Uterus (tissue), 4 donors: Measurements from ENCODE around the gene DCAF16. TPM values are rescaled to one million over a fixed set of nuclear protein-coding genes. Genes with fewer than 3 reads are reported as not detected.

Source experiments
- DNase-seq, 2 donors: peaks; one replicate each; pipeline ENCODE4 v3.0.0-alpha.2; 2019 to 2020
- H3K27ac ChIP-seq, 2 donors: fragments of 200-600 bp; sonication (generic); 1 replicate in 1 of 2; 2 replicates in 1 of 2; pipeline ENCODE4 v1.5.1; 2016 to 2018
- H3K27me3 ChIP-seq, 2 donors: fragments of 200-600 bp; sonication (generic); one replicate each; pipeline ENCODE4 v1.5.1; 2018 to 2019; ENCODE audit warnings: control low read depth in 1 of 2
- H3K36me3 ChIP-seq, 2 donors: fragments of 200-600 bp; sonication (generic); one replicate each; pipeline ENCODE4 v1.5.1; 2019; ENCODE audit warnings: control low read depth in 1 of 2
- H3K4me1 ChIP-seq, 2 donors: fragments of 200-600 bp; sonication (generic); one replicate each; pipeline ENCODE4 v1.5.1; 2018 to 2019; ENCODE audit warnings: control low read depth in 1 of 2
- H3K4me3 ChIP-seq, 2 donors: fragments of 200-600 bp; sonication (generic); 1 replicate in 1 of 2; 2 replicates in 1 of 2; pipeline ENCODE4 v1.5.1; 2018 to 2019; ENCODE audit warnings: mild to moderate bottlenecking in 1 of 2
- H3K9me3 ChIP-seq, 2 donors: fragments of 200-600 bp; sonication (generic); one replicate each; pipeline ENCODE4 v1.5.1; 2019; ENCODE audit warnings: control low read depth in 1 of 2
- POLR2A ChIP-seq, 2 donors: fragments of 450-650 bp; IDR thresholded peaks; one replicate each; pipeline ENCODE4 v1.6.1; 2016; ENCODE audit warnings: antibody characterized with exemption in 2 of 2, mild to moderate bottlenecking in 1 of 2, moderate library complexity in 1 of 2
- intact Hi-C: fragments of 100-400 bp; cut with DNase I; formaldehyde crosslinking; loops from one replicate; pipeline ENCODE4 v1.15.1; 2023; ENCODE audit warnings: low total_unique reads
- total RNA-seq, 4 donors: library from RNA; depleted of rRNA in 3 of 4; stranded (reverse); fragments of >200 nt in 3 of 4; gene quantifications; one replicate each; pipeline versions ENCODE4 v1.1.0 to v1.2.4, GENCODE V29; 2014 to 2023
- TF ChIP-seq, protein P1 (sequence below), 4 experiments: fragments of 200-600 bp in 2 of 4; fragments of 450-650 bp in 2 of 4; sonication (generic) in 2 of 4; IDR thresholded peaks; one replicate each; pipeline ENCODE4 v1.5.1; 2016 to 2019; ENCODE audit warnings: antibody characterized with exemption in 4 of 4, mild to moderate bottlenecking in 2 of 4, moderate library complexity in 1 of 4
- donor health status: DM: yes; HTN: yes; CAD: no.

DCAF16 gene
- total RNA-seq, 4 donors from 2014 or later, result 25.6 to 65.9 (median 55.2) TPM

DNA sequence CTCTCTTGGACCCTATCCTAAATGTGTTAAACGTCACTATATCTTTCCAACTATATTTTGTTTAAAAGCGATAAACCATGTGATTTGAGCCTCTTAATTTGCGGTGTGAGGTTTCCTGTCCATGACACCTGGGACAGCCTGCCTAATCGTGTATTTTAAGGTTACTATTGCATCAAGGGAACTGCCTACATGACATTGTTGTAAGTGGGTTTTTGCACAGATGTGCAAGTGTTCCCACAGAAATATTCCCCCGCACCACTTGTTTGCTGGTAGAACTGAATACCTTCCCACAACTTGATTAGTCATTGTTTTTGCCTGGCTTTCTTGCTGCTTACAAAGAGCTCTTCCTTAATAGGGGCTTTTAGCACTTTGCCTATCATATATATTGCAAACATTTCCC, 24.0 kb downstream of the DCAF16 start:
- peaks cover 0 to 1% of the 10 kb centered on the region in 2 donors for H3K4me1 ChIP-seq
- H3K27ac ChIP-seq, result no peak overlapping the region
- H3K36me3 ChIP-seq, result no peaks in the 10 kb centered on the region
- no peak for DNase-seq
- no peaks in the 10 kb centered on the region for H3K9me3 ChIP-seq
- intact Hi-C loops, result no loop called here
- no peak overlapping the region for H3K4me3 ChIP-seq
- TF ChIP-seq, protein P1, sequence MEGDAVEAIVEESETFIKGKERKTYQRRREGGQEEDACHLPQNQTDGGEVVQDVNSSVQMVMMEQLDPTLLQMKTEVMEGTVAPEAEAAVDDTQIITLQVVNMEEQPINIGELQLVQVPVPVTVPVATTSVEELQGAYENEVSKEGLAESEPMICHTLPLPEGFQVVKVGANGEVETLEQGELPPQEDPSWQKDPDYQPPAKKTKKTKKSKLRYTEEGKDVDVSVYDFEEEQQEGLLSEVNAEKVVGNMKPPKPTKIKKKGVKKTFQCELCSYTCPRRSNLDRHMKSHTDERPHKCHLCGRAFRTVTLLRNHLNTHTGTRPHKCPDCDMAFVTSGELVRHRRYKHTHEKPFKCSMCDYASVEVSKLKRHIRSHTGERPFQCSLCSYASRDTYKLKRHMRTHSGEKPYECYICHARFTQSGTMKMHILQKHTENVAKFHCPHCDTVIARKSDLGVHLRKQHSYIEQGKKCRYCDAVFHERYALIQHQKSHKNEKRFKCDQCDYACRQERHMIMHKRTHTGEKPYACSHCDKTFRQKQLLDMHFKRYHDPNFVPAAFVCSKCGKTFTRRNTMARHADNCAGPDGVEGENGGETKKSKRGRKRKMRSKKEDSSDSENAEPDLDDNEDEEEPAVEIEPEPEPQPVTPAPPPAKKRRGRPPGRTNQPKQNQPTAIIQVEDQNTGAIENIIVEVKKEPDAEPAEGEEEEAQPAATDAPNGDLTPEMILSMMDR (IDR thresholded peaks at IDR 0.05), result no peak
- no peak for TF ChIP-seq POLR2A (IDR thresholded peaks at IDR 0.05)
- no peaks in the 10 kb centered on the region for H3K27me3 ChIP-seq

DNA sequence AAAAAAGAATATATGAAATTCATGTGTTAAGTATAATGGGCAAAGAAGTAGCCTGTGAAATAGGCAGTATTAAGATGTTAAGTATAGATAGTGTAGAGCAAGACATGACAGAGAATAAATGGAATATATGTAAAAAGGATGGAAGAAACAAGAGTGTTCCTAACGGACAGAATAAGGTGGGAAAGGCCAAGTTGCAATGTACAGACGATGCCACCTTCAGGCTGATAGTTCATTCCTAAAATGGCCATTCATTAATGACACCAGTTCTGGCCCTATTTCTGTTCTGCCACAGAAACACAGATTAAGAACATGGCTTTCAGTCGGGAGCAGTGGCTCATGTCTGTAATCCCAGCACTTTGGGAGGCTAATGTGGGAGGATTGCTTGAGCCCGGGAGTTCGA, 24.7 kb downstream of the DCAF16 start:
- intact Hi-C loops, result no loop called here
- Histone ChIP-seq H3K36me3 (no peaks in the 10 kb centered on the region), H3K9me3 (no peaks in the 10 kb centered on the region), H3K4me1 (peaks cover 0 to 8% of the 10 kb centered on the region in 2 donors), H3K27me3 (peaks cover 0 to 5% of the 10 kb centered on the region in 2 donors), H3K27ac (no peak overlapping the region), H3K4me3 (no peak overlapping the region)
- no peak for DNase-seq
- no peak for TF ChIP-seq POLR2A (IDR thresholded peaks at IDR 0.05)

DNA sequence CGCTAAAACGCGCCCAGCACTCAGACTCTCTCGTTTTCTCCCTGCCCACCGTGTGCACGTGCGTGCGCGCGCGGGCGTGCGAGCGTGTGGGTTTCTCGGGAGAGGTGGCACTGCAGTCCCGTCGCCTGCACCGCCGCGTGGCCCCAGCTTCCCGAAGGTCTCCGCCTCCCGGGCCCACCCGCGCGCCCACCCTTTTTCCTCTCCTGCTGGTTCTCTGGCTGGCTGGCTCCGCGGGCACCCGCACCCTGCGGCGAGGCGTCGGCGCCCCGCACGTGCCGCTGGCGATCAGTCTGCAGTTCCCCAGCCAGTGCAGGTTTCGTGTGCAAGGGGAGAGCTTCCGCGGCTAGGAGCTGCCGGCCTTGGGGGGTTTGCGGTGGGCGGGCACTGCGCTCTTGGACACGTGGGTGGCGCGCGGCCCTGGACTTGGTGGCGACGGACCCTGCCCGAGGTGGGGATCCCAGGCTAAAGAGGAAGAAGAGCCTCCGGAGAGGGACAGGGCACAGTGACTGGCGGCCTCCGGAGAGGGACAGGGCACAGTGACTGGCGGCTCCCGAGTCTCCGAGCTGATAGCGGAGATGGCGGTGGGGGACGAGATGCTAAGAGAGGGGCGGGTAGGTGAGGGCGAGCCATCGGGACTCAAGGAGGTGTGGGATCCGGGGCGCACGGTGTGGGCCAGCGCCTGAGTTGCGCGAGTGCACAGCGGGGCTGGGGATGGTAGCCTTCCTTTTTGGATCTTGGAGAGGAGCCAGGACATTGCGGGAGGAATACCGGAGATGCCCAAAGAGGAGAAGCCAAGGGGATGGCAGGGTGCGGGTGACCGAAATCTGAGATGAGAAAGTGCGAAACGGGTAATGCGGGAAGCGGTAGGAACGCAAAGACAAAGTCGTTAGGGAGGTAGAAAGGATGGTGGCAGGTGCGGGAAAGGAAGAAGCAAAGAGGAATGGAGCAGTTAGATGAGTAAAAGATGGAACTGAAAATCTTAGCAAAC, 29.0 kb downstream of the DCAF16 start, which contains the start of gene FAM184B:
Gene FAM184B (minus strand): TSS at position 322 of the 988 bp plus-strand sequence. CDS start 322 bp downstream, outside the sequence.
- DNase-seq, result no peak
- peaks cover 0 to 10% of the 10 kb centered on the region in 2 donors for H3K4me1 ChIP-seq
- no peak within 1 kb of the TSS for H3K27ac ChIP-seq
- H3K4me3 ChIP-seq, result peak within 1 kb of the TSS in 1 of 2 donors; percentile 1
- peaks cover 0 to 5% of the 10 kb centered on the region in 2 donors for H3K27me3 ChIP-seq
- no peaks in the 10 kb centered on the region for H3K36me3 ChIP-seq
- intact Hi-C loops, result no loop called here
- no peak for TF ChIP-seq POLR2A (IDR thresholded peaks at IDR 0.05)
- TF ChIP-seq, protein P1 (IDR thresholded peaks at IDR 0.05), result no peak
- no peaks in the 10 kb centered on the region for H3K9me3 ChIP-seq

DNA sequence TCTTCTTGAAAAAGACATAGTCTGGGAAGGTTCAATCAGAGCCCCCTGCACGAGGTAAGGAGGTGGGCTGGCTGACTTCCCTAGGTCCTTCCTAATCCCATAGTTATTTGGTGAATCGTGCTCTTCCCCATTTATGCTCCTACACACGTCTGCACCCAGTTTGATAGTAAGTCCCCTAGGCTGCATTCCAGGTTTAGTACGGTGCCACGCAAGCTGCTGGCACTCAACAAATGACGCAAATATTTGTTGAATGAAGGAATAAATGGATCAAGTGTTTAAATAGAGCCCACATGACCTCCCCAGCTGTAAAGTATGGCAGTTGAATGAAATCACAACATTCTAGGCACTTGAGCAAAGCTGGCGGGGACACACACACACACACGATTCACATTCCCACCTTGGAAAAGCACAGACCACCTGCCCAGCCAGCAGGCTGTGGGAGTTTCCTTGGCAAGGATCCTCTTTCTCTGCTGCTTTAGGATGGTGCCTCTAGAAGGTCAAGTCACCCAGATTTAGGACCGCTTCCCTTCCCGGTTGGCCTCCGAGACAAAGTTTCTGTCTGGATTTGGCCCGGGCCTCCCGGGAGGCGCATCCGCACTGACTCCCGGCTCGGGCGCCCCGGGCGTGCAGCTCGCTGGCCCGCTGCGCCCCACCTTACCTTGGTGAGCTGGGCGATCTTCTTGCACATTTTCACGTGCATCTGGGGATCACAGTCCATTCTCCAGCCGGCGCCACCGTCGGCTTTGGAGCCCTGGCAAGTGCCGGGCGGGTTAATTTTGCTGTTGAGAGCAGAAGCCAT, 29.9 kb downstream of the DCAF16 start:
- peak overlapping the region in 1 of 2 donors; percentile 1 for H3K4me3 ChIP-seq
- H3K27me3 ChIP-seq, result peaks cover 0 to 5% of the 10 kb centered on the region in 2 donors
- no peak for TF ChIP-seq POLR2A (IDR thresholded peaks at IDR 0.05)
- TF ChIP-seq, protein P1 (IDR thresholded peaks at IDR 0.05), result no peak
- intact Hi-C loops, result no loop called here
- DNase-seq, result no peak
- H3K36me3 ChIP-seq, result no peaks in the 10 kb centered on the region
- no peak overlapping the region for H3K27ac ChIP-seq
- peaks cover 0 to 10% of the 10 kb centered on the region in 2 donors for H3K4me1 ChIP-seq
- no peaks in the 10 kb centered on the region for H3K9me3 ChIP-seq

DNA sequence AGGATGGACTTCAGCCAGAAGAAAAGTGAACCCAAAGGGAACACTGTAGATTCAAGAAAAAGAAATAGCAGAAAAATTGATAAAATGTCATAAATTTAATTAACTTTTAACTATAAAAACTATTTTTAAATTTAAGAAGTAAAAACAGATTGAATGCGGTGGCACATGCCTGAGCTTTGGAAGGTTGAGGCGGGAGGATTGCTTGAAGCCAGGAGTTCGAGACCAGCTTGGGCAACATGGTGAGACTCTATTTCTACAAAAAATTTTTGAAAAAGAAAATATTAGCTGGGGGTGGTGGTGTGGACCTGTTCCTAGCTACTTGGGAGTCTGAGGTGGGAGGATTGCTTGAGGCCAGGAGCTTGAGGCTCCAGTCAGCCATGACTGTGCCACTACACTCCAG, 32.1 kb downstream of the DCAF16 start:
- intact Hi-C loops, result no loop called here
- Histone ChIP-seq H3K4me3 (no peak overlapping the region), H3K4me1 (peaks cover 0 to 10% of the 10 kb centered on the region in 2 donors), H3K27me3 (peaks cover 0 to 5% of the 10 kb centered on the region in 2 donors), H3K9me3 (no peaks in the 10 kb centered on the region), H3K36me3 (no peaks in the 10 kb centered on the region), H3K27ac (no peak overlapping the region)
- DNase-seq, result no peak
- no peak for TF ChIP-seq POLR2A (IDR thresholded peaks at IDR 0.05)
- TF ChIP-seq, protein P1 (IDR thresholded peaks at IDR 0.05), result no peak
